Activated CD8-positive, alpha-beta T cell treated with anti-CD3 and anti-CD28 coated beads, Interleukin-2, amount 10 ng/mL, durations not matched to agents 7 days and 5 days (primary cell): ENCODE measurements around the gene PERM1. TPM values are rescaled to one million over a fixed set of nuclear protein-coding genes. Genes with fewer than 3 reads are reported as not detected.
A peak's percentile ranks its signal among the peaks of the same experiment; 100 is the strongest.

Experiments
- ATAC-seq: fragments of 150-1000 bp; cut with Tn5 transposase; one replicate; pipeline ENCODE4 v1.10.0; 2021; ENCODE audit warnings: moderate library complexity
- CTCF ChIA-PET: fragments of 350-600 bp; sonication (Branson Sonifier 250); formaldehyde crosslinking; loops from one replicate; lab custom pipeline; 2021; ENCODE audit warnings: antibody characterized with exemption; lab: Charles Lee
- POLR2A ChIA-PET: fragments of 350-600 bp; sonication (Branson Sonifier 250); formaldehyde crosslinking; loops from one replicate; lab custom pipeline; 2021; ENCODE audit warnings: antibody characterized with exemption; lab: Charles Lee
- DNase-seq: peaks from one replicate; pipeline ENCODE4 v3.0.0-alpha.2; 2020
- H3K27ac Mint-ChIP-seq: one replicate; pipeline ENCODE4 v1.8.0; 2021; ENCODE audit warnings: mild to moderate bottlenecking, mixed read lengths
- H3K27me3 Mint-ChIP-seq: one replicate; pipeline ENCODE4 v1.8.0; 2021; ENCODE audit warnings: low read depth, mixed read lengths
- H3K36me3 Mint-ChIP-seq: one replicate; pipeline ENCODE4 v1.8.0; 2021; ENCODE audit warnings: low read depth, mixed read lengths
- H3K4me1 Mint-ChIP-seq: one replicate; pipeline ENCODE4 v1.8.0; 2021; ENCODE audit warnings: low read depth, mixed read lengths
- H3K4me3 Mint-ChIP-seq: one replicate; pipeline ENCODE4 v1.8.0; 2021; ENCODE audit warnings: mild to moderate bottlenecking, mixed read lengths
- H3K9me3 Mint-ChIP-seq: one replicate; pipeline ENCODE4 v1.8.0; 2022; ENCODE audit warnings: mixed read lengths; ENCODE audit not compliant: insufficient read depth
- total RNA-seq, 2 experiments: library from RNA; stranded (reverse); gene quantifications; one replicate each; pipeline ENCODE4 v1.2.3, GENCODE V29; 2021

The PERM1 gene
- total RNA-seq, 2 experiments from 2014 or later: not detected

DNA sequence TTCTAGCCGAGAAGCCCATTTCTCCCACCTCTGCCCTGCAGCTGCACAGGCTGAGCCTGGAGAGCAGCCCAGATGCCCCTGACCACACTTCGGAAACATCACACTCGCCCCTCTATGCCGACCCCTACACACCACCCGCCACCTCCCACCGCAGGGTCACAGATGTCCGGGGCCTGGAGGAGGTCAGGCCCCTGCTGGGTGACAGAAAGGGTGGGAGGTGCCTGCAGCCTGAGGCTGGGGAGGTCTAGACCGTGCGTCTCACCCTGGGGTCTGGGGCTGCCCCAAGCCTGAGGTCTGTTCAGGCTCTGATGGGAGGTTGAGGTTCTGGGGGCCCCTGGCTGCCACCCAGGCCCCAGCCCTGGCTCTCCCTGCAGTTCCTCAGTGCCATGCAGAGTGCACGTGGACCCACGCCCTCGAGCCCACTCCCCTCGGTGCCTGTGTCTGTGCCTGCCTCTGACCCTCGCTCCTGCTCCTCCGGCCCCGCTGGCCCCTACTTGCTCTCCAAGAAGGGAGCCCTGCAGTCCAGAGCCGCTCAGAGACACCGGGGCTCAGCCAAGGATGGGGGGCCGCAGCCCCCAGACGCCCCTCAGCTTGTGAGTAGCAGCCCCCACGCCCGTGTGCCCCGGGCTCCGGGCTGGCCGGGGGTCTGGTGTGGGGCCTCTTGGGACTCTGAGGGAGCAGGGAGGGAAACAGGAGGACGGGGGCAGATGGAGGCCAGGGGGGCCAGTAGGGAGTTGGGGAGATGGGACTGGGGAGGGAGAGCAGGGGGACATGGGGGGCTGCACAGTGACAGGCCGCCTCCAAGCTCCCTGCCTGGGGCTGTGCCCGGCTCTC lies 8.2 kb downstream of the PERM1 start:
- DNase-seq (no peak), ATAC-seq (no peak)
- ChIA-PET POLR2A (no interaction called here), CTCF (no interaction called here)
- Mint-ChIP-seq H3K4me1 (peaks cover 13% of the 10 kb centered on the region), H3K27ac (no peak overlapping the region), H3K27me3 (peaks cover 13% of the 10 kb centered on the region), H3K4me3 (no peak overlapping the region), H3K9me3 (peaks cover 4% of the 10 kb centered on the region), H3K36me3 (peaks cover 3% of the 10 kb centered on the region)

DNA sequence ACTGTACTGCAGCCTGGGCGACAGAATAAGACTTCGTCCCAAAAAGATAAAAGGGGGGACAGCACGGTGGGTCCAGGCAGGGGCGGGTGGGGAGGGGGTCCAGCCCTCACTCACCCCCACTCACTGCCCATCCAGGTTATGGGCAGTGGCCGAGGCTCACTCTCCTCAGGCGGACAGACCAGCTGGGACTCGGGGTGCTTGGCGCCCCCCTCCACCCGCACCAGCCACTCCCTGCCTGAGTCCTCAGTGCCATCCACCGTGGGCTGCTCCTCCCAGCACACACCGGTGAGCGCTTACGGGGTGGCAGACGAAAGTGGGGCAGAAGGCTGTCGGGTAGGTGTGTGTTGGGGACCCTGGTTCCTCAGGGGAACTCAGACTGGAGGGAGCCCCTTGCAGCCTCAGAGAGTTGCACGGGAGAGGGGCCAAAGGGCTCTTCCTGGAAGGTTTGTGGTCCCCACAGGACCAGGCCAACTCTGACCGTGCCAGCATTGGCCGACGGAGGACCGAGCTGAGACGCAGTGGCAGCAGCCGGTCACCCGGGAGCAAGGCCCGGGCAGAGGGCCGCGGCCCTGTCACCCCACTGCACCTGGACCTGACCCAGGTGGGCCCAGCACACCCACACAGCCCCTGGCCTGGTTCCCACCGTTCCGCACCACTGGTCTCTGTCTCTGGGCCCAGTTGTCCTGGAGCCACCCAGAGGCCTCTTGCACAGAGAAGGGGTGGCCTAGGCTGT lies 9.0 kb downstream of the PERM1 start:
- peaks cover 8% of the 10 kb centered on the region for H3K4me1 Mint-ChIP-seq
- CTCF ChIA-PET: no interaction called here
- no peak for ATAC-seq
- no peak overlapping the region for H3K27ac Mint-ChIP-seq
- DNase-seq: no peak
- peaks cover 17% of the 10 kb centered on the region for H3K27me3 Mint-ChIP-seq
- H3K36me3 Mint-ChIP-seq: no peaks in the 10 kb centered on the region
- no peaks in the 10 kb centered on the region for H3K9me3 Mint-ChIP-seq
- POLR2A ChIA-PET: no interaction called here
- H3K4me3 Mint-ChIP-seq: no peak overlapping the region

DNA sequence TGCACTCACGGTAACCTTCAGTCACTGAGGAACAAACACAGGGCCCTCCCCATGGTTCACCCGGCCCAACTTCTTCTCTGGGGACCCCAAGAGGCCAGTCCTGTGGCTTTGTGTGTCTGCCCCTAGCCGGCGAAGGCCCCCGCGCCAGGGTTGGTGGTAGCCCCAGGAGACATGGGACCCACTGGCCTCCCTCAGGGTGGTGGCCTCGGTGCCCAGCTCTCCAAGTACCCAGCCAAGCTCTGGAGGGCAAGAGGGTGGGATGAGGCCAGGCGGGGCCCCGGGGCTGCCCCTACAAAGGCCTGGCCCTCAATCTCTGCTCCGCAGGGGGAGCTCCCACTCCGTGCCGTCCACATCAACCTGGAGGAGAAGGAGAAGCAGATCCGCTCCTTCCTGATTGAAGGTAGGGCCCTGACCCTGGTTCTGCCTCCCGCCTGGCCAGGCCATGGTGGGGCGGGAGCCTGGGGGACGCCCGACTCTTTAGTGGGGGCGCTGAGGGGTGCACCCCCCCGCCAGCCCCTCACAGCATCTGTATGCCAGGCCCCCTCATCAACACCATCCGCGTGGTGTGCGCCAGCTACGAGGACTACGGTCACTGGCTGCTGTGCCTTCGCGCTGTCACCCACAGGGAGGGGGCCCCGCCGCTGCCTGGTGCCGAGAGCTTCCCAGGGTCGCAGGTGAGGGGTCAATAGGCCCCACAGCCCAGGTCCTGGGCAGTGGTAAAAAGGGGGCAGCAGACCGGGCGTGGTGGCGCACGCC lies 10.0 kb downstream of the PERM1 start:
- ChIA-PET POLR2A (interaction anchor here (0.5 to 0.7 kb wide), 2 partner anchors 219 to 345 kb away, joined by 3 read pairs; no protein-coding TSS in a partner anchor), CTCF (no interaction called here)
- ATAC-seq: no peak
- DNase-seq: no peak
- H3K9me3 Mint-ChIP-seq: no peaks in the 10 kb centered on the region
- peaks cover 17% of the 10 kb centered on the region for H3K27me3 Mint-ChIP-seq
- H3K27ac Mint-ChIP-seq: no peak overlapping the region
- peaks cover 11% of the 10 kb centered on the region for H3K4me1 Mint-ChIP-seq
- no peak overlapping the region for H3K4me3 Mint-ChIP-seq
- H3K36me3 Mint-ChIP-seq: no peaks in the 10 kb centered on the region

GRCh38 chr1:970973-971730 lies 10.7 kb downstream of the PERM1 start:
- Mint-ChIP-seq H3K27me3 (peaks cover 17% of the 10 kb centered on the region), H3K4me1 (peaks cover 10% of the 10 kb centered on the region), H3K36me3 (no peaks in the 10 kb centered on the region), H3K9me3 (no peaks in the 10 kb centered on the region), H3K27ac (no peak overlapping the region), H3K4me3 (no peak overlapping the region)
- ChIA-PET POLR2A (no interaction called here), CTCF (interaction anchor here (1.7 kb wide), 1 partner anchor 31 kb away, joined by 4 read pairs; no protein-coding TSS in a partner anchor)
- ATAC-seq: no peak
- no peak for DNase-seq

DNA sequence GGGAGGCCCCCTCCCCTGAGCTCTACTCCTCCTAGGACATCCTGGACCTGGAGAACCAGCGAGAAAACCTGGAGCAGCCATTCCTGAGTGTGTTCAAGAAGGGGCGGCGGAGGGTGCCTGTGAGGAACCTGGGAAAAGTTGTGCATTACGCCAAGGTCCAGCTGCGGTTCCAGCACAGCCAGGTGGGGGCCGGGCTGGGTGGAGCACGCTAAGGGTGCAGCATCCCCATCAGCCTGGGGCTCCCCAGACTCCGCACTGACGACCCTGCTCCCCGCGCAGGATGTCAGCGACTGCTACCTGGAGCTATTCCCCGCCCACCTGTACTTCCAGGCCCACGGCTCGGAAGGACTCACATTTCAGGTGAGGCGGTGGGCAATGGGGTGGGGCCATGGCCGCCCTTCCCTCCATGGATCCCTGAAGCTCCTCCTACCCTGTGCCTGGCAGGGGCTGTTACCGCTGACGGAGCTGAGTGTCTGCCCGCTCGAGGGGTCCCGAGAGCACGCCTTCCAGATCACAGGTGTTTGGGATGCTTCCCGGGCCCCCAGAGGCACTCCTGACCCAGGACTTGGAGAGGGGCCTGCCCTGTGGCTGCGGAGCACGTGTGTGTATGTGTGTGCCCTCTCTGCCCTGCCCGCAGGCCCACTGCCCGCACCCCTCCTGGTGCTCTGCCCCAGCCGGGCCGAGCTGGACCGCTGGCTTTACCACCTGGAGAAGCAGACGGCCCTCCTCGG lies 11.5 kb downstream of the PERM1 start:
- peaks cover 10% of the 10 kb centered on the region for H3K4me1 Mint-ChIP-seq
- no peaks in the 10 kb centered on the region for H3K9me3 Mint-ChIP-seq
- H3K36me3 Mint-ChIP-seq: no peaks in the 10 kb centered on the region
- peaks cover 14% of the 10 kb centered on the region for H3K27me3 Mint-ChIP-seq
- H3K27ac Mint-ChIP-seq: no peak overlapping the region
- ATAC-seq (no peak), DNase-seq (no peak)
- POLR2A ChIA-PET: no interaction called here
- H3K4me3 Mint-ChIP-seq: no peak overlapping the region
- CTCF ChIA-PET: interaction anchor here (1.7 kb wide), 1 partner anchor 32 kb away, joined by 4 read pairs; no protein-coding TSS in a partner anchor

- CTCF ChIA-PET: interaction anchor here (1.7 kb wide), 1 partner anchor 33 kb away, joined by 4 read pairs; no protein-coding TSS in a partner anchor
- Mint-ChIP-seq H3K27me3 (peaks cover 14% of the 10 kb centered on the region), H3K4me1 (peaks cover 13% of the 10 kb centered on the region), H3K4me3 (no peak overlapping the region), H3K36me3 (no peaks in the 10 kb centered on the region), H3K9me3 (no peaks in the 10 kb centered on the region), H3K27ac (no peak overlapping the region)
- ATAC-seq (no peak), DNase-seq (no peak)
- POLR2A ChIA-PET: no interaction called here
These were observed 12.5 kb downstream of the PERM1 start for GRCh38 chr1:969260-969855.

DNA sequence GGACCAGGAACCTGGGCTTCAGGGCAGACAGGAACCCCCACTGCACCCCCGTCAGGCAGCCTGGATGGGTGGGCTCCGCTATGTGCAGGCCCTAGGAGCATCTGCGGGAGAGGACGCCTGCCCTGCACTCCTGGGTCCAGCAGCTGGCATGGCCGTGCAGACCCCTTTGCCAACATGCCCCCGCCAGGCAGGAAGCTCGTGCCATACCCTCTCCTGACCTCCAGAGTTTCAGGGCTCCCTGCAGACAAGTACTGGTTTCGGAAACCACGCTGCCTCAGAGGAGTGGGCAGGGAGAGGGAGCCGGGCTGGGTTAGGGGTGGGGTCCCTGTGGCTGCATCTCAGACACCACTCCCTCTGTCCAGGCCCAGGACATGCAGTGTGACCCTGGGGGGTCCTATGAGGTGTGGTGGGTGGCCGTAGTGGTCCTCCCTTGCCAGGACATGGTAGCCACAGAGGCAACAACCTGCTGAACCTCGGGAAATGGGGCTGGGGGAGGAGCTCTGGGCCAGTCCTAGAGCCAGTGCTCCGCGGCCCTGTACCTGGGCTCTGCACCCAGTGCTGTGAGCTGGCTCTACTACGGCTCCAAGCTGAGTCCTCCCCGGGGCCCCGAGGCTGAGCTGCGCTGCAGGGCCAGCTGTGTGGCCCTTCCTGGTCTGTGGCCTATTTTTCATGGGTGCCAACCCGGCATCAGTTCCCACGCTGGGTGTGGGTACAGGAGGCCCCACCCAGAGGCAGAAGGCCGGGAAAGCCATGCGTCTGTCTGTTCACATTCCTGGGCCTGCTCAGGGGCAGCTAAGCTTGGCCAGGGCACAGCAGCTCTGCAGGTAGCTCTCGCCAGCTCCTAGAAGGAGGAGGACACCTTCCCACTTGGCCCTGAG lies 14.2 kb downstream of the PERM1 start:
- ChIA-PET POLR2A (interaction anchor here (0.6 to 1.2 kb wide), 2 partner anchors 9 to 337 kb away, joined by 3 read pairs; partner anchors contain the start of gene NOC2L), CTCF (interaction anchor here (0.7 to 1.5 kb wide), 3 partner anchors 8 to 17 kb away, joined by 3 to 5 read pairs (median 4); no protein-coding TSS in a partner anchor)
- Mint-ChIP-seq H3K27ac (no peak overlapping the region), H3K27me3 (peaks cover 14% of the 10 kb centered on the region), H3K36me3 (peaks cover 3% of the 10 kb centered on the region), H3K9me3 (no peaks in the 10 kb centered on the region), H3K4me1 (peaks cover 13% of the 10 kb centered on the region), H3K4me3 (no peak overlapping the region)
- DNase-seq (no peak), ATAC-seq (no peak)

DNA sequence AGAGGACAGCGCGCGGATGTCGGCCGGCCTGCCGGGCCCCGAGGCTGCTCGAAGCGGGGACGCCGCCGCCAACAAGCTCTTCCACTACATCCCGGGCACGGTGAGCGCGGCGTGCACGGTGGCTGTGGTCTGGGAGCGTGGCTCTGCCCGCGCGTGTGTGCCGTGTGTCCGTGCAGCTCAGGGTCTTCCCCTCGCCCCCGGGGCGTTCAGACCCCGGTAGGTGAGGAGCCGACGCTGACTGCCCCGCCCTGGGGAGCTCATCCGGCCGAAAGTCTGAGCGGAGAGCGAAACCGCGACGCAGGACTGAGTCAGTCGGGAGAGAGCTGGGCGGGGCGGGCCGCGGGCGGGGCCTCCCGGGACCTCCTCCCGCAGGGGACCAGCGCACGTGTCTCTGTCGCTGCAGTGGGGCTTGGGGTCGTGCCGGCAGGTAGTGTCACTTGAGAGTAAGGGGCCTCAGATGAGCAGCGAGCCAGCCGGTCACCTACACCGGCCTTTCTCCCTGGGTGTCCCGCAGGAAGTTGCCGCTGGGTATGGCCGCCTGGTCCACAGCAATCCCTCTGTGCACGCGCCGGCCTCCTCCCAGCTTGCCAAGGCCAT lies 15.1 kb downstream of the PERM1 start:
- CTCF ChIA-PET: interaction anchor here (0.8 to 1.5 kb wide), 6 partner anchors 9 to 52 kb away, joined by 3 to 5 read pairs (median 4); no protein-coding TSS in a partner anchor
- Mint-ChIP-seq H3K9me3 (no peaks in the 10 kb centered on the region), H3K36me3 (peaks cover 3% of the 10 kb centered on the region), H3K4me3 (peak overlapping the region; percentile 81), H3K27ac (peak overlapping the region; percentile 90), H3K4me1 (peaks cover 15% of the 10 kb centered on the region), H3K27me3 (peaks cover 14% of the 10 kb centered on the region)
- ATAC-seq (peak; percentile 89), DNase-seq (peak; percentile 89)
- POLR2A ChIA-PET: interaction anchor here (1.0 to 1.2 kb wide), 2 partner anchors 8 to 9 kb away, joined by 3 to 4 read pairs; partner anchors contain the start of gene NOC2L

- Mint-ChIP-seq H3K36me3 (peaks cover 3% of the 10 kb centered on the region), H3K27ac (peak within 1 kb of the TSS; percentile 90), H3K4me3 (peak within 1 kb of the TSS; percentile 81), H3K4me1 (peaks cover 15% of the 10 kb centered on the region), H3K27me3 (peaks cover 14% of the 10 kb centered on the region), H3K9me3 (no peaks in the 10 kb centered on the region)
- DNase-seq: peak; percentile 53
- ChIA-PET POLR2A (interaction anchor here (1.0 to 1.2 kb wide), 2 partner anchors 8 to 10 kb away, joined by 3 to 4 read pairs; partner anchors contain the start of gene NOC2L), CTCF (interaction anchor here (0.8 to 1.5 kb wide), 6 partner anchors 10 to 53 kb away, joined by 3 to 5 read pairs (median 4); no protein-coding TSS in a partner anchor)
- peak; percentile 55 for ATAC-seq
These were observed 15.7 kb downstream of the PERM1 start, which contains the start of gene PLEKHN1 for GRCh38 chr1:966135-966703. PLEKHN1 (plus strand) TSS chr1:966482; CDS start chr1:966532, 50 bp downstream.
